ENCODE measurements around the gene PITPNM3.
"Not testable (repeated sequence)": the region's sequence is repeated elsewhere in the genome, so short reads cannot be mapped to it uniquely, and the experiment has no call there.

Gene PITPNM3

GRCh38 chr17:6497496-6498221 is 58.7 kb downstream of the PITPNM3 start:
- DNase-seq = no peak

- DNase-seq = no peak
Measured at GRCh38 chr17:6496640-6497441, 59.5 kb downstream of the PITPNM3 start.

- DNase-seq = no peak
Measured at GRCh38 chr17:6496116-6496481, 60.3 kb downstream of the PITPNM3 start.

- no peak for DNase-seq
Measured at GRCh38 chr17:6495450-6496115, 60.8 kb downstream of the PITPNM3 start.

- DNase-seq = no peak
Measured at GRCh38 chr17:6494239-6494941, 62.0 kb downstream of the PITPNM3 start.

- no peak for DNase-seq
Measured at GRCh38 chr17:6492892-6493674, 63.3 kb downstream of the PITPNM3 start.

GRCh38 chr17:6491071-6491700 is 65.2 kb downstream of the PITPNM3 start:
- DNase-seq = no peak

GRCh38 chr17:6489016-6489550 is 67.3 kb downstream of the PITPNM3 start:
- no peak for DNase-seq

- DNase-seq = no peak
Measured at GRCh38 chr17:6488008-6488539, 68.3 kb downstream of the PITPNM3 start.

- DNase-seq = no peak
Measured at GRCh38 chr17:6487251-6488007, 68.9 kb downstream of the PITPNM3 start.

- no peak for DNase-seq
Measured at GRCh38 chr17:6485646-6486412, 70.5 kb downstream of the PITPNM3 start.

- DNase-seq = no peak
Measured at GRCh38 chr17:6483507-6483906, 72.8 kb downstream of the PITPNM3 start.

- DNase-seq = not testable (repeated sequence)
Measured at GRCh38 chr17:6482796-6483195, 73.6 kb downstream of the PITPNM3 start.

GRCh38 chr17:6482105-6482455 is 74.3 kb downstream of the PITPNM3 start:
- no peak for DNase-seq

GRCh38 chr17:6480303-6480675 is 76.1 kb downstream of the PITPNM3 start:
- DNase-seq = no peak

- DNase-seq = no peak
Measured at GRCh38 chr17:6479622-6480302, 76.6 kb downstream of the PITPNM3 start.

- no peak for DNase-seq
Measured at GRCh38 chr17:6478486-6478885, 77.9 kb downstream of the PITPNM3 start.

- DNase-seq = no peak
Measured at GRCh38 chr17:6477831-6478383, 78.4 kb downstream of the PITPNM3 start.

GRCh38 chr17:6476810-6477179 is 79.6 kb downstream of the PITPNM3 start:
- DNase-seq = no peak
